ENCODE data around the gene POLR1A. TPM values are rescaled to one million over a fixed set of nuclear protein-coding genes. Genes with fewer than 3 reads are reported as not detected.

POLR1A gene
- polyA plus RNA-seq, 2 of the 4 experiments (the other 2 are of a cell fraction) = 22.8 to 55.7 TPM

- DNase-seq (ENCODE audit: low read depth in 1 of 2, low spot score in 1 of 2) = no peak
- H3K27ac ChIP-seq = no peak overlapping the region
- no peak overlapping the region for H3K4me3 ChIP-seq
- CTCF ChIA-PET = interaction anchor here (1.3 to 5.7 kb wide), 6 partner anchors 10 to 225 kb away, joined by 3 to 36 read pairs (median 8); partner anchors contain the start of gene ST3GAL5
- no peak for FAIRE-seq
- TF ChIP-seq ATOH8 (CRISPR knock-in tag; IDR thresholded peaks at IDR 0.05; ENCODE audit: low read depth) (no peak), KDM5A (IDR thresholded peaks at IDR 0.05) (no peak), HDAC2 (IDR thresholded peaks at IDR 0.05) (no peak), SREBF2 (IDR thresholded peaks at IDR 0.05) (no peak), ELK1 (IDR thresholded peaks at IDR 0.05; ENCODE audit: low read depth, low read length) (no peak), HOXB5 (CRISPR knock-in tag; IDR thresholded peaks at IDR 0.05) (no peak), SMC3 (IDR thresholded peaks at IDR 0.05) (no peak)
- POLR2A ChIA-PET = no interaction called here
- H3K4me2 ChIP-seq = no peak overlapping the region
- ATAC-seq = no peak; a peak in 2 of 6 replicates
- no peaks in the 10 kb centered on the region for H3K4me1 ChIP-seq
- 93% methylated on average over 16 of the region's 16 CpGs for WGBS (ENCODE audit: missing lambda C conversion rate)
- no peaks in the 10 kb centered on the region for H3K9me3 ChIP-seq
Observed at GRCh38 chr2:86052676-86053075, 53.0 kb downstream of the POLR1A start.

- CTCF ChIA-PET = interaction anchor here (2.6 to 5.7 kb wide), 3 partner anchors 10 to 163 kb away, joined by 10 to 36 read pairs (median 14); partner anchors contain the start of gene ST3GAL5
- 87% methylated on average over 6 of the region's 6 CpGs for WGBS (ENCODE audit: missing lambda C conversion rate)
Observed at GRCh38 chr2:86052265-86052664, 53.4 kb downstream of the POLR1A start.

More at GRCh38 chr2:86052265-86052664, 53.4 kb downstream of the POLR1A start:
- DNase-seq (ENCODE audit: low read depth in 1 of 2, low spot score in 1 of 2) (no peak), ATAC-seq (peak in 1 of 2 experiments; percentile 27; a peak in 2 of 6 replicates), FAIRE-seq (no peak)
- POLR2A ChIA-PET = no interaction called here
- H3K4me1 ChIP-seq = no peaks in the 10 kb centered on the region
- H3K9me3 ChIP-seq = no peaks in the 10 kb centered on the region
- TF ChIP-seq GATA3 (IDR thresholded peaks at IDR 0.05; ENCODE audit: borderline replicate concordance) = no peak
- TF ChIP-seq NR3C1 (IDR thresholded peaks at IDR 0.05) = no peak
- no peak for TF ChIP-seq MYC (IDR thresholded peaks at IDR 0.05; ENCODE audit: borderline replicate concordance, low read length)
- TF ChIP-seq BHLHE40 (IDR thresholded peaks at IDR 0.05; ENCODE audit: low read depth, low read length) = no peak
- no peak for TF ChIP-seq ATOH8 (CRISPR knock-in tag; IDR thresholded peaks at IDR 0.05; ENCODE audit: low read depth)
- no peak for TF ChIP-seq HES2 (IDR thresholded peaks at IDR 0.05)
- TF ChIP-seq TP53 (CRISPR knock-in tag; IDR thresholded peaks at IDR 0.05) = no peak
- TF ChIP-seq RFX5 (IDR thresholded peaks at IDR 0.05) = no peak
- TF ChIP-seq MAFK (IDR thresholded peaks at IDR 0.05; ENCODE audit: partially characterized antibody) = no peak
- TF ChIP-seq HOXB13 (CRISPR knock-in tag; IDR thresholded peaks at IDR 0.05; ENCODE audit: low read depth) = no peak
- TF ChIP-seq MAX (IDR thresholded peaks at IDR 0.05) = no peak
- no peak for TF ChIP-seq HOXA7 (CRISPR knock-in tag; IDR thresholded peaks at IDR 0.05)
- TF ChIP-seq ZFP36 (IDR thresholded peaks at IDR 0.05; ENCODE audit: borderline replicate concordance, partially characterized antibody) = no peak
- no peak for TF ChIP-seq KDM5A (IDR thresholded peaks at IDR 0.05)
- TF ChIP-seq SREBF2 (IDR thresholded peaks at IDR 0.05) = no peak
- TF ChIP-seq HDAC2 (IDR thresholded peaks at IDR 0.05) = no peak
- no peak for TF ChIP-seq REST (IDR thresholded peaks at IDR 0.05)
- H3K4me2 ChIP-seq = no peak overlapping the region
- H3K27ac ChIP-seq = no peak overlapping the region
- H3K4me3 ChIP-seq = no peak overlapping the region

Data from A549 (cell line).